Osteoblast (primary cell): ENCODE data around the gene ULK3. TPM values are rescaled to one million over a fixed set of nuclear protein-coding genes. Genes with fewer than 3 reads are reported as not detected.

Experiments used
- DNase-seq: peaks from one replicate; pipeline ENCODE4 v3.0.0; 2011; ENCODE audit warnings: low spot score, mixed read lengths; ENCODE audit not compliant: insufficient read length; ENCODE audit errors: missing footprints
- H2AFZ ChIP-seq: 2 replicates; pipeline ENCODE4 v1.6.0; 2011; ENCODE audit warnings: mild to moderate bottlenecking, low read length
- H3K27ac ChIP-seq: 2 replicates; pipeline ENCODE4 v1.5.1; 2011; ENCODE audit warnings: mild to moderate bottlenecking, low read depth, low read length, moderate library complexity
- H3K27me3 ChIP-seq: 2 replicates; pipeline ENCODE4 v1.6.0; 2012; ENCODE audit warnings: mild to moderate bottlenecking, control low read depth, inconsistent platforms, low read length, moderate library complexity; ENCODE audit not compliant: insufficient read depth
- H3K36me3 ChIP-seq: 2 replicates; pipeline ENCODE4 v1.5.1; 2011; ENCODE audit warnings: mild to moderate bottlenecking, low read length, control low read depth, moderate library complexity; ENCODE audit not compliant: insufficient read depth
- H3K4me1 ChIP-seq: 2 replicates; pipeline ENCODE4 v1.5.1; 2011; ENCODE audit warnings: mild to moderate bottlenecking, low read length, control low read depth, moderate library complexity; ENCODE audit not compliant: insufficient read depth
- H3K4me2 ChIP-seq: 2 replicates; pipeline ENCODE4 v1.6.0; 2011; ENCODE audit warnings: mild to moderate bottlenecking, low read length; ENCODE audit not compliant: insufficient read depth
- H3K4me3 ChIP-seq: fragments of 200-600 bp; sonication (generic); 3 replicates; pipeline ENCODE4 v1.5.1; 2012; ENCODE audit warnings: mild to moderate bottlenecking, low read length, inconsistent platforms; ENCODE audit not compliant: insufficient read depth
- H3K79me2 ChIP-seq: 2 replicates; pipeline ENCODE4 v1.6.0; 2012; ENCODE audit warnings: mild to moderate bottlenecking, low read length, control low read depth, inconsistent platforms; ENCODE audit not compliant: insufficient read depth
- H3K9me3 ChIP-seq: 2 replicates; pipeline ENCODE4 v1.5.1; 2011; ENCODE audit warnings: low read depth, low read length, control low read depth
- H4K20me1 ChIP-seq: 2 replicates; pipeline ENCODE4 v1.6.0; 2012; ENCODE audit warnings: mild to moderate bottlenecking, low read length, control low read depth; ENCODE audit not compliant: insufficient read depth
- total RNA-seq: library from RNA; depleted of rRNA; stranded (reverse); fragments of >200 nt; gene quantifications from 2 replicates; pipeline ENCODE4 v1.2.3, GENCODE V29; 2012
- TF ChIP-seq, protein P1 (sequence below): IDR thresholded peaks from 2 replicates; pipeline ENCODE4 v1.5.1; 2011; ENCODE audit warnings: mild to moderate bottlenecking, low read depth, low read length, moderate library complexity; ENCODE audit errors: extremely low read depth

ULK3 gene
- total RNA-seq, 1 donor = 21.4 TPM

- H4K20me1 ChIP-seq = peaks cover 14% of the 10 kb centered on the region
- H3K4me3 ChIP-seq = no peak overlapping the region
- H3K4me1 ChIP-seq = peaks cover 11% of the 10 kb centered on the region
- no peaks in the 10 kb centered on the region for H3K9me3 ChIP-seq
- H3K4me2 ChIP-seq = no peak overlapping the region
- TF ChIP-seq, protein P1, sequence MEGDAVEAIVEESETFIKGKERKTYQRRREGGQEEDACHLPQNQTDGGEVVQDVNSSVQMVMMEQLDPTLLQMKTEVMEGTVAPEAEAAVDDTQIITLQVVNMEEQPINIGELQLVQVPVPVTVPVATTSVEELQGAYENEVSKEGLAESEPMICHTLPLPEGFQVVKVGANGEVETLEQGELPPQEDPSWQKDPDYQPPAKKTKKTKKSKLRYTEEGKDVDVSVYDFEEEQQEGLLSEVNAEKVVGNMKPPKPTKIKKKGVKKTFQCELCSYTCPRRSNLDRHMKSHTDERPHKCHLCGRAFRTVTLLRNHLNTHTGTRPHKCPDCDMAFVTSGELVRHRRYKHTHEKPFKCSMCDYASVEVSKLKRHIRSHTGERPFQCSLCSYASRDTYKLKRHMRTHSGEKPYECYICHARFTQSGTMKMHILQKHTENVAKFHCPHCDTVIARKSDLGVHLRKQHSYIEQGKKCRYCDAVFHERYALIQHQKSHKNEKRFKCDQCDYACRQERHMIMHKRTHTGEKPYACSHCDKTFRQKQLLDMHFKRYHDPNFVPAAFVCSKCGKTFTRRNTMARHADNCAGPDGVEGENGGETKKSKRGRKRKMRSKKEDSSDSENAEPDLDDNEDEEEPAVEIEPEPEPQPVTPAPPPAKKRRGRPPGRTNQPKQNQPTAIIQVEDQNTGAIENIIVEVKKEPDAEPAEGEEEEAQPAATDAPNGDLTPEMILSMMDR = no peak
- no peak overlapping the region for H3K27ac ChIP-seq
- H3K79me2 ChIP-seq = peaks cover 9% of the 10 kb centered on the region
- no peaks in the 10 kb centered on the region for H3K27me3 ChIP-seq
- peaks cover 3% of the 10 kb centered on the region for H3K36me3 ChIP-seq
- peak; percentile 76 for DNase-seq
- H2AFZ ChIP-seq = no peak overlapping the region
Observed at GRCh38 chr15:74839526-74840395, 3.2 kb downstream of the ULK3 start.

- Histone ChIP-seq H4K20me1 (peaks cover 14% of the 10 kb centered on the region), H2AFZ (no peak overlapping the region), H3K9me3 (no peaks in the 10 kb centered on the region), H3K27ac (no peak overlapping the region), H3K36me3 (peaks cover 3% of the 10 kb centered on the region), H3K27me3 (no peaks in the 10 kb centered on the region), H3K79me2 (peaks cover 9% of the 10 kb centered on the region), H3K4me2 (no peak overlapping the region), H3K4me3 (no peak overlapping the region), H3K4me1 (peaks cover 11% of the 10 kb centered on the region)
- DNase-seq = peak; percentile 69
- TF ChIP-seq, protein P1 = no peak
Observed at GRCh38 chr15:74838746-74839525, 4.0 kb downstream of the ULK3 start.

- Histone ChIP-seq H3K27me3 (no peaks in the 10 kb centered on the region), H3K79me2 (peaks cover 9% of the 10 kb centered on the region), H3K4me3 (no peak overlapping the region), H4K20me1 (peaks cover 14% of the 10 kb centered on the region), H3K9me3 (no peaks in the 10 kb centered on the region), H3K36me3 (peaks cover 3% of the 10 kb centered on the region), H3K27ac (no peak overlapping the region), H3K4me2 (no peak overlapping the region), H3K4me1 (peaks cover 8% of the 10 kb centered on the region), H2AFZ (no peak overlapping the region)
- TF ChIP-seq, protein P1 = no peak
- peak; percentile 72 for DNase-seq
Observed at GRCh38 chr15:74838137-74838516, 4.8 kb downstream of the ULK3 start.
